IPS-20b (cell line): Measurements from ENCODE around the gene APP.

Experiments
- H3K27ac ChIP-seq: one replicate; pipeline ENCODE4 v1.5.1; 2013; ENCODE audit warnings: low read length
- H3K27me3 ChIP-seq: 2 replicates; pipeline ENCODE4 v1.6.1; 2013; ENCODE audit warnings: mild to moderate bottlenecking, low read length, inconsistent platforms; ENCODE audit not compliant: insufficient read depth
- H3K36me3 ChIP-seq: 2 replicates; pipeline ENCODE4 v1.6.1; 2013; ENCODE audit warnings: low read depth, mild to moderate bottlenecking, inconsistent platforms, low read length, moderate library complexity; ENCODE audit not compliant: insufficient read depth
- H3K4me1 ChIP-seq: 2 replicates; pipeline ENCODE4 v1.6.1; 2013; ENCODE audit warnings: mild to moderate bottlenecking, control low read depth, inconsistent platforms, low read length, moderate library complexity; ENCODE audit not compliant: insufficient read depth
- H3K4me3 ChIP-seq: 2 replicates; pipeline ENCODE4 v1.5.1; 2013; ENCODE audit warnings: mild to moderate bottlenecking, low read length, inconsistent platforms
- H3K9ac ChIP-seq: 2 replicates; pipeline ENCODE4 v1.6.1; 2013; ENCODE audit warnings: low read depth, mild to moderate bottlenecking, inconsistent platforms, low read length, moderate library complexity
- H3K9me3 ChIP-seq: 2 replicates; pipeline ENCODE4 v1.6.1; 2013; ENCODE audit warnings: mild to moderate bottlenecking, low read depth, low read length, inconsistent platforms; ENCODE audit not compliant: insufficient read depth

Gene APP

GRCh38 chr21:25893191-25893590, 277.4 kb downstream of the APP start:
- H3K4me1 ChIP-seq = no peaks in the 10 kb centered on the region
- H3K27ac ChIP-seq = no peak overlapping the region
- H3K9ac ChIP-seq = no peak overlapping the region
- no peak overlapping the region for H3K4me3 ChIP-seq
- H3K9me3 ChIP-seq = no peaks in the 10 kb centered on the region
- peaks cover 94% of the 10 kb centered on the region for H3K36me3 ChIP-seq
- H3K27me3 ChIP-seq = no peaks in the 10 kb centered on the region

GRCh38 chr21:25891596-25891995, 279.0 kb downstream of the APP start:
- no peak overlapping the region for H3K4me3 ChIP-seq
- no peaks in the 10 kb centered on the region for H3K4me1 ChIP-seq
- H3K36me3 ChIP-seq = peaks cover 95% of the 10 kb centered on the region
- no peak overlapping the region for H3K27ac ChIP-seq
- H3K9ac ChIP-seq = no peak overlapping the region
- H3K9me3 ChIP-seq = no peaks in the 10 kb centered on the region
- H3K27me3 ChIP-seq = no peaks in the 10 kb centered on the region

GRCh38 chr21:25890001-25890400, 280.6 kb downstream of the APP start:
- Histone ChIP-seq H3K27me3 (no peaks in the 10 kb centered on the region), H3K4me1 (no peaks in the 10 kb centered on the region), H3K9me3 (no peaks in the 10 kb centered on the region), H3K36me3 (peaks cover 93% of the 10 kb centered on the region), H3K9ac (no peak overlapping the region), H3K27ac (no peak overlapping the region), H3K4me3 (no peak overlapping the region)

- H3K27ac ChIP-seq = no peak overlapping the region
- H3K36me3 ChIP-seq = peaks cover 92% of the 10 kb centered on the region
- no peaks in the 10 kb centered on the region for H3K27me3 ChIP-seq
- H3K4me3 ChIP-seq = no peak overlapping the region
- no peaks in the 10 kb centered on the region for H3K4me1 ChIP-seq
- H3K9ac ChIP-seq = no peak overlapping the region
- H3K9me3 ChIP-seq = no peaks in the 10 kb centered on the region
Measured at GRCh38 chr21:25888711-25889110, 281.9 kb downstream of the APP start.

- no peaks in the 10 kb centered on the region for H3K27me3 ChIP-seq
- peaks cover 82% of the 10 kb centered on the region for H3K36me3 ChIP-seq
- no peaks in the 10 kb centered on the region for H3K9me3 ChIP-seq
- no peaks in the 10 kb centered on the region for H3K4me1 ChIP-seq
- no peak overlapping the region for H3K27ac ChIP-seq
- no peak overlapping the region for H3K4me3 ChIP-seq
- H3K9ac ChIP-seq = no peak overlapping the region
Measured at GRCh38 chr21:25887646-25888306, 282.8 kb downstream of the APP start.

- Histone ChIP-seq H3K4me1 (no peaks in the 10 kb centered on the region), H3K27me3 (no peaks in the 10 kb centered on the region), H3K36me3 (peaks cover 80% of the 10 kb centered on the region), H3K9me3 (no peaks in the 10 kb centered on the region), H3K9ac (no peak overlapping the region), H3K4me3 (no peak overlapping the region), H3K27ac (no peak overlapping the region)
Measured at GRCh38 chr21:25887166-25887565, 283.4 kb downstream of the APP start.

- Histone ChIP-seq H3K36me3 (peaks cover 79% of the 10 kb centered on the region), H3K4me3 (no peak overlapping the region), H3K9ac (no peak overlapping the region), H3K9me3 (no peaks in the 10 kb centered on the region), H3K27ac (no peak overlapping the region), H3K27me3 (no peaks in the 10 kb centered on the region), H3K4me1 (no peaks in the 10 kb centered on the region)
Measured at GRCh38 chr21:25885880-25886279, 284.7 kb downstream of the APP start.

GRCh38 chr21:25885405-25885804, 285.2 kb downstream of the APP start:
- no peaks in the 10 kb centered on the region for H3K27me3 ChIP-seq
- no peaks in the 10 kb centered on the region for H3K9me3 ChIP-seq
- H3K4me1 ChIP-seq = no peaks in the 10 kb centered on the region
- no peak overlapping the region for H3K9ac ChIP-seq
- H3K4me3 ChIP-seq = no peak overlapping the region
- peaks cover 80% of the 10 kb centered on the region for H3K36me3 ChIP-seq
- H3K27ac ChIP-seq = no peak overlapping the region

- H3K36me3 ChIP-seq = peaks cover 77% of the 10 kb centered on the region
Measured at GRCh38 chr21:25884311-25884710, 286.3 kb downstream of the APP start.

GRCh38 chr21:25881524-25882376, 288.8 kb downstream of the APP start:
- Histone ChIP-seq H3K9me3 (no peaks in the 10 kb centered on the region), H3K27ac (no peak overlapping the region), H3K36me3 (peaks cover 51% of the 10 kb centered on the region), H3K9ac (no peak overlapping the region), H3K27me3 (no peaks in the 10 kb centered on the region), H3K4me1 (no peaks in the 10 kb centered on the region), H3K4me3 (no peak overlapping the region)

More at GRCh38 chr21:25884311-25884710, 286.3 kb downstream of the APP start:
- Histone ChIP-seq H3K27ac (no peak overlapping the region), H3K27me3 (no peaks in the 10 kb centered on the region), H3K4me1 (no peaks in the 10 kb centered on the region), H3K9ac (no peak overlapping the region), H3K9me3 (no peaks in the 10 kb centered on the region), H3K4me3 (no peak overlapping the region)

GRCh38 chr21:25879203-25879602, 291.4 kb downstream of the APP start:
- Histone ChIP-seq H3K36me3 (peaks cover 29% of the 10 kb centered on the region), H3K27ac (no peak overlapping the region), H3K9ac (no peak overlapping the region), H3K27me3 (no peaks in the 10 kb centered on the region), H3K4me1 (no peaks in the 10 kb centered on the region), H3K9me3 (no peaks in the 10 kb centered on the region), H3K4me3 (no peak overlapping the region)

- Histone ChIP-seq H3K36me3 (peaks cover 27% of the 10 kb centered on the region), H3K27ac (no peak overlapping the region), H3K4me1 (no peaks in the 10 kb centered on the region), H3K9me3 (no peaks in the 10 kb centered on the region), H3K4me3 (no peak overlapping the region), H3K27me3 (no peaks in the 10 kb centered on the region), H3K9ac (no peak overlapping the region)
Measured at GRCh38 chr21:25878344-25878743, 292.2 kb downstream of the APP start.
